WTC11 (cell line): Measurements from ENCODE around the gene CYLD.

Experiments used
- CTCF ChIP-seq: fragments of 200-600 bp; IDR thresholded peaks from 2 replicates; pipeline ENCODE4 v1.8.0; 2022; ENCODE audit warnings: antibody characterized with exemption
- IRF2 ChIP-seq: sonication (generic); formaldehyde crosslinking; IDR thresholded peaks from 2 replicates; pipeline ENCODE4 v1.8.0; 2022; ENCODE audit warnings: low read depth, missing genetic modification reagents, borderline replicate concordance
- JUN ChIP-seq: sonication (generic); formaldehyde crosslinking; IDR thresholded peaks from 2 replicates; pipeline ENCODE4 v1.8.0; 2023; ENCODE audit warnings: mild to moderate bottlenecking, missing genetic modification reagents
- MAX ChIP-seq: sonication (generic); formaldehyde crosslinking; IDR thresholded peaks from 2 replicates; pipeline ENCODE4 v1.8.0; 2022; ENCODE audit warnings: mild to moderate bottlenecking, missing genetic modification reagents
- MLX ChIP-seq: sonication (generic); formaldehyde crosslinking; IDR thresholded peaks from 2 replicates; pipeline ENCODE4 v1.8.1; 2023; ENCODE audit warnings: mild to moderate bottlenecking, missing genetic modification reagents, moderate library complexity
- NFE2L1 ChIP-seq: sonication (generic); formaldehyde crosslinking; IDR thresholded peaks from 2 replicates; pipeline ENCODE4 v1.8.1; 2023; ENCODE audit warnings: missing genetic modification reagents
- NR2C2 ChIP-seq: sonication (generic); formaldehyde crosslinking; IDR thresholded peaks from 2 replicates; pipeline ENCODE4 v1.8.0; 2022; ENCODE audit warnings: mild to moderate bottlenecking, missing genetic modification reagents
- PRRX2 ChIP-seq: fragments of 250-450 bp; sonication (Bioruptor Pico); IDR thresholded peaks from 2 replicates; pipeline ENCODE4 v1.8.0; 2021; ENCODE audit warnings: mild to moderate bottlenecking
- SMAD3 ChIP-seq: sonication (generic); formaldehyde crosslinking; IDR thresholded peaks from 2 replicates; pipeline ENCODE4 v1.8.0; 2022; ENCODE audit warnings: missing genetic modification reagents, mild to moderate bottlenecking, borderline replicate concordance
- SOX15 ChIP-seq: fragments of 250-450 bp; sonication (Bioruptor Pico); IDR thresholded peaks from 2 replicates; pipeline ENCODE4 v1.9.0; 2021; ENCODE audit warnings: mild to moderate bottlenecking
- TCF7 ChIP-seq: sonication (generic); formaldehyde crosslinking; IDR thresholded peaks from 2 replicates; pipeline ENCODE4 v1.8.0; 2022; ENCODE audit warnings: mild to moderate bottlenecking, low read depth, missing genetic modification reagents, moderate library complexity
- TF ChIP-seq, protein P1 (sequence below): sonication (generic); formaldehyde crosslinking; IDR thresholded peaks from 2 replicates; pipeline ENCODE4 v1.8.1; 2022; ENCODE audit warnings: low read depth, missing genetic modification reagents, borderline replicate concordance
- TF ChIP-seq, protein P2 (sequence below): sonication (generic); formaldehyde crosslinking; IDR thresholded peaks from 2 replicates; pipeline ENCODE4 v1.8.1; 2023; ENCODE audit warnings: mild to moderate bottlenecking, missing genetic modification reagents, borderline replicate concordance

GRCh38 chr16:50819706-50820105, 77.8 kb downstream of the CYLD start:
- no peak for TF ChIP-seq MAX (CRISPR knock-in tag)
- no peak for TF ChIP-seq PRRX2 (CRISPR knock-in tag)
- TF ChIP-seq MLX: no peak
- TF ChIP-seq CTCF: no peak
- no peak for TF ChIP-seq SMAD3 (CRISPR knock-in tag)
- no peak for TF ChIP-seq SOX15 (CRISPR knock-in tag)
- TF ChIP-seq JUN: no peak
- TF ChIP-seq, protein P1, sequence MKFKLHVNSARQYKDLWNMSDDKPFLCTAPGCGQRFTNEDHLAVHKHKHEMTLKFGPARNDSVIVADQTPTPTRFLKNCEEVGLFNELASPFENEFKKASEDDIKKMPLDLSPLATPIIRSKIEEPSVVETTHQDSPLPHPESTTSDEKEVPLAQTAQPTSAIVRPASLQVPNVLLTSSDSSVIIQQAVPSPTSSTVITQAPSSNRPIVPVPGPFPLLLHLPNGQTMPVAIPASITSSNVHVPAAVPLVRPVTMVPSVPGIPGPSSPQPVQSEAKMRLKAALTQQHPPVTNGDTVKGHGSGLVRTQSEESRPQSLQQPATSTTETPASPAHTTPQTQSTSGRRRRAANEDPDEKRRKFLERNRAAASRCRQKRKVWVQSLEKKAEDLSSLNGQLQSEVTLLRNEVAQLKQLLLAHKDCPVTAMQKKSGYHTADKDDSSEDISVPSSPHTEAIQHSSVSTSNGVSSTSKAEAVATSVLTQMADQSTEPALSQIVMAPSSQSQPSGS: no peak
- no peak for TF ChIP-seq TCF7 (CRISPR knock-in tag)
- TF ChIP-seq, protein P2, sequence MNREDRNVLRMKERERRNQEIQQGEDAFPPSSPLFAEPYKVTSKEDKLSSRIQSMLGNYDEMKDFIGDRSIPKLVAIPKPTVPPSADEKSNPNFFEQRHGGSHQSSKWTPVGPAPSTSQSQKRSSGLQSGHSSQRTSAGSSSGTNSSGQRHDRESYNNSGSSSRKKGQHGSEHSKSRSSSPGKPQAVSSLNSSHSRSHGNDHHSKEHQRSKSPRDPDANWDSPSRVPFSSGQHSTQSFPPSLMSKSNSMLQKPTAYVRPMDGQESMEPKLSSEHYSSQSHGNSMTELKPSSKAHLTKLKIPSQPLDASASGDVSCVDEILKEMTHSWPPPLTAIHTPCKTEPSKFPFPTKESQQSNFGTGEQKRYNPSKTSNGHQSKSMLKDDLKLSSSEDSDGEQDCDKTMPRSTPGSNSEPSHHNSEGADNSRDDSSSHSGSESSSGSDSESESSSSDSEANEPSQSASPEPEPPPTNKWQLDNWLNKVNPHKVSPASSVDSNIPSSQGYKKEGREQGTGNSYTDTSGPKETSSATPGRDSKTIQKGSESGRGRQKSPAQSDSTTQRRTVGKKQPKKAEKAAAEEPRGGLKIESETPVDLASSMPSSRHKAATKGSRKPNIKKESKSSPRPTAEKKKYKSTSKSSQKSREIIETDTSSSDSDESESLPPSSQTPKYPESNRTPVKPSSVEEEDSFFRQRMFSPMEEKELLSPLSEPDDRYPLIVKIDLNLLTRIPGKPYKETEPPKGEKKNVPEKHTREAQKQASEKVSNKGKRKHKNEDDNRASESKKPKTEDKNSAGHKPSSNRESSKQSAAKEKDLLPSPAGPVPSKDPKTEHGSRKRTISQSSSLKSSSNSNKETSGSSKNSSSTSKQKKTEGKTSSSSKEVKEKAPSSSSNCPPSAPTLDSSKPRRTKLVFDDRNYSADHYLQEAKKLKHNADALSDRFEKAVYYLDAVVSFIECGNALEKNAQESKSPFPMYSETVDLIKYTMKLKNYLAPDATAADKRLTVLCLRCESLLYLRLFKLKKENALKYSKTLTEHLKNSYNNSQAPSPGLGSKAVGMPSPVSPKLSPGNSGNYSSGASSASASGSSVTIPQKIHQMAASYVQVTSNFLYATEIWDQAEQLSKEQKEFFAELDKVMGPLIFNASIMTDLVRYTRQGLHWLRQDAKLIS (CRISPR knock-in tag): no peak
- TF ChIP-seq NR2C2 (CRISPR knock-in tag): no peak
- TF ChIP-seq NFE2L1 (CRISPR knock-in tag): no peak
- no peak for TF ChIP-seq IRF2
